GM19238 (cell line): Measurements from ENCODE around the gene RMRP.
"Not testable (repeated sequence)": the region's sequence is repeated elsewhere in the genome, so short reads cannot be mapped to it uniquely, and the experiment has no call there.

ENCODE experiments used
- DNase-seq: peaks from one replicate; pipeline ENCODE4 v3.0.0; 2011; ENCODE audit warnings: low spot score; ENCODE audit not compliant: insufficient read length

RMRP gene

DNA sequence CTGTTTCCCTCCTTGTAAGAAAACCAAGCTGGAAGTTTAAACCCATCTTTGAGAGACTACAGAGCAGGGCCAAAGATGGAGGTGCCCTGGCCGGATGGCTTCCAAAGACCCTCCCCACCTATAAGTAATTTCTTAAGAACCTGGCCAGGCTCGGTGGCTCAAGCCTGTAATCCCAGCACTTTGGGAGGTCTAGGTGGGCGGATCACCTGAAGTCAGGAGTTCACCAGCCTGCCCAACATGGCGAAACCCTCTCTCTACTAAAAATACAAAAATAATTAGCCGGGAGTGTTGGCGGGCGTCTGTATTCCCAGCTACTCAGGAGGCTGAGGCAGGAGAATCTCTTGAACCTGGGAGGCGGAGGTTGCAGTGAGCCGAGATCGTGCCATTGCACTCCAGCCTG is 12.1 kb downstream of the RMRP start:
- not testable (repeated sequence) for DNase-seq

GRCh38 chr9:35643046-35643445 is 14.8 kb downstream of the RMRP start:
- DNase-seq: no peak

DNA sequence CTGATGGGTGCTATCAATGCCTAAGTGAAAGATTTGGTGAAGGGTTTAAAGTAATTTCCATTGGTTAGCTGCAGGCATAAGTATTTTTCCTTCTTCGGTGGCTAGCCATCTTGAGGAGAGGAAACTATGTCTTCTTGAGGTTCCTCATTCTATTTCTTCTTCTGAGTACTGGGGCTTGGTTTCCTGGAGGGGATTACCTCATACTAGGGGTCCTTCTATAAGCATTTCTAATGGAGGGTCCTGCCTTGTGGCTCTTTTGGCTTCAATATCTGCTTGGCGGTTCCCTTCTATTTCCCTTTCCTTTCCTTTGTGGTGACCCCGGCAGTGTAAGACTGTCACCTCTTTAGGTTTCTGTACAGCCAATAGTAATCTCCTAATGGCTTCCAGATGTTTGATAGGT is 16.3 kb downstream of the RMRP start:
- not testable (repeated sequence) for DNase-seq

GRCh38 chr9:35640431-35640830 is 17.4 kb downstream of the RMRP start:
- DNase-seq: not testable (repeated sequence)

DNA sequence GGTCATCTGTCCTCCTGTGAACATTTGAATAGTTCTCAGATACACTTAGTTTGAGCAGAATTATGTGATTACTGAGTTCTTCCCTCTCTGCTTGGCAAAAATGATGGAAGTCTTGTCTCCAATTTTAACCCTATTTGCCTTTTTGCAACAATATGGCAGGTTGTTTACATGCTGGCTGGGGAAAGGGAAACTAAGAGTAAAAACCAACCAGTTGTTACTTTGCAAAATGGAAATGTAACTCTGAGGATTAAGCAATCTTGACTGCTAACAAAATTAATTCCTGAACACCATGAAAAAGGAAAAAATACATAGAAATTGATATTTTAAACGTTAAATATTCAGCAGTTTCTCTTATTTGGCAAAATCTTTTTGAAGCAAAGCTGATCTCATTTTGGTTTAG is 18.2 kb downstream of the RMRP start:
- no peak for DNase-seq

- DNase-seq: not testable (repeated sequence)
Observed at GRCh38 chr9:35639225-35639624, 18.6 kb downstream of the RMRP start.

DNA sequence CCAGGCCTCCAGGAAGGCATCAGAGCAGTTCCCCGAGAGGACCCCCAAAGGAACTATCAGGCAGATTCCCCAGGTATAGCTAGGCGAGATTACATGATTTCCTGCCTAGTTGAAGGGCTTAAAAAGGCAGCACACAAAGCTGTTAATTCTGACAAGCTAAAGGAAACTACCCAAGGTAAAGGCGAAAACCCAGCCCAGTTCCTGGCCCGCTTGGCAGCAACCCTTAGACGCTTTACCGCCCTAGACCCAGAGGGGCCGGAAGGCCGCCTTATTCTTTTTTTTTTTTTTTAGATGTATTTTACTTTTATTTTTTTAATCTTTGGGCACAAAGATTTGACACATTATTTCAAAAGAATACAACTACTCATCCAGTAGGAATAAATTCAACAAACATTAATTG is 19.1 kb downstream of the RMRP start:
- not testable (repeated sequence) for DNase-seq

GRCh38 chr9:35637427-35637955 is 20.3 kb downstream of the RMRP start:
- DNase-seq: not testable (repeated sequence)

- DNase-seq: not testable (repeated sequence)
Observed at GRCh38 chr9:35636877-35637246, 21.0 kb downstream of the RMRP start.

DNA sequence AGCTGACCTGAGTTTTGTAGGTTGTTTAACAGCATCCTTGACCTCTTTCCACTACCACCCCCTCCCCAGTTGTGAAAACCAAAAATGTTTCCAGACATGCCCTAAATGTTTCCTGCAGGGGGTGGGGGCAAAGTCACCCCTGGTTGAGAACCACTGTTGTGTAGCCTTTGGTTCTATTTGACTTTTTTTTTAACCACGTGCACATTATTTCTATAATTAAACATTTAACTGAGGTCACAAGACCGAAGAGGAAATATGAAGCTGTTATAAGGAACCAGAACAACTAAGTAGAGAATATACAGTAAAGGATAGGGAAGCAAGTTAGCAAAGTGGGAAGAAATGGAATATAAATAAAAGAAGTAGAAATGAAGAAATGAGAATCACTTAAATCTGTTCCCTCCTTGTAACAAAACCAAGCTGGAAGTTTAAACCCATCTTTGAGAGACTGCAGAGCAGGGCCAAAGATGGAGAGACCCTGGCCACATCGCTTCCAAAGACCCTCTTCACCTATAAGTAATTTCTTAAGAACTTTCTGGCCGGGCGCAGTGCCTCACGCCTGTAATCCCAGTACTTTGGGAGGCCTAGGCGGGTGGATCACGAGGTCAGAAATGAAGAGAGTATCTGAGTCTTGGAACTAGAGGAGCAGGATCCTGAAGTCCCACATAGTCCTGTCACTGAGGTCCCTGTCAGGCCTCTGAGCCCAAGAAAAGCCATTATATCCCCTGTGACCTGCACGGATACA is 21.5 kb downstream of the RMRP start:
- no peak for DNase-seq

DNA sequence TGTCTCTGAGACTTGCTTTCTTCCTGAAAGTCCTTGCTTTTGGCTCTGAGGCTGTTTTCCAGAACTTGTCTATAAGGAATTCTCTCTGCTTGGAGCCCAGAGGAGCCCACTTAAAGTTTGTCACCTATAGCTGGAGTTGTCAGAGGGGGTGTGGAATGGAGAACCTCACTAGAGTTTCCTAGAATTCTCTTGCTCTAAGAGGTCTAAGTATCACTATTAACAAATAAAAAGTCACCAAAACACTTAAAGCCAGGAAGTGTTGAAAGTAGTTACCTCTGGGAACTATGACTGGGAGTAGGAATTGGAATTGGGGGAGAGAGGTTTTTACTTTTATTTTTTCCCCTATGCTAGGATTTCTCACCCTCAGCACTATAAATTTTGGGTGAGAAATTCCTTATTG is 22.1 kb downstream of the RMRP start:
- DNase-seq: no peak

DNA sequence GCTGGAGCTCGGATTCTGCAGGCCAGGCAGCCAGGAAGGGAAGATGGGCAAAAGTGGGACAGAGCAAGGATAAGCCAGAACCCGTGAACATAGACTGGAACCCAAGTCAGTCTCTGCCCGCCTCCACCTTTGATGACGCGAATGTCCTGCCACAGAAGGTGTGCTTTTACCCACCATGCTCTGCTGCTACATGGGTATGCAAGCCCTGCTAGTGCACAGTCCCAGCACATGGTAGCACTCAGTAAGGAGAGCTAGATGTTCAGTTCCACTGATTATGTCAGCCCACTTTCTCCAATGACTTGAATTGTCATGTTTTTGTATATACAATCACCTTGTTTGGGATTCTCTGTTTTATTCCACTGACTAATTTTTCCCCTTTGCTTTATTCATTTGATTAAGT is 28.2 kb downstream of the RMRP start:
- DNase-seq: no peak

GRCh38 chr9:35628389-35628991 is 29.3 kb downstream of the RMRP start:
- DNase-seq: no peak

DNA sequence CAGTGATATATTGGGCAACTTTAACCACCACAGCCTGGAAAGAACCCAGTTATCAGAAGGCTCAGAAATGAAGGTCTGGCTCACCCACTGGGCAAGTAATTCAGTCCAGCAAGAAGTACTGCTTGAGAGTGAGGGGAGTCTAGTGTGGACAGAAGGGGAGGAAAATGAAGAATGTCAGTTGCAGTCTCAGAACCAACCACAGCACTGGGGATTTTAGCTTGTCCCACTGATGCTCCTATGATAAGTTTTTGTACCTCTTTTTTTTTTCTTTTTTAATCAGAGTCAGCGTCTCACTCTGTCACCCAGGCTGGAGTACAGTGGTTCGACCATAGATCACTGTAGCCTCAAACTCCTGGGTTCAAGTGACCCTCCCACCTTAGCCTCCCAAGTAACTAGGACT is 30.2 kb downstream of the RMRP start:
- DNase-seq: no peak

GRCh38 chr9:35619800-35620158 is 38.0 kb downstream of the RMRP start:
- no peak for DNase-seq

DNA sequence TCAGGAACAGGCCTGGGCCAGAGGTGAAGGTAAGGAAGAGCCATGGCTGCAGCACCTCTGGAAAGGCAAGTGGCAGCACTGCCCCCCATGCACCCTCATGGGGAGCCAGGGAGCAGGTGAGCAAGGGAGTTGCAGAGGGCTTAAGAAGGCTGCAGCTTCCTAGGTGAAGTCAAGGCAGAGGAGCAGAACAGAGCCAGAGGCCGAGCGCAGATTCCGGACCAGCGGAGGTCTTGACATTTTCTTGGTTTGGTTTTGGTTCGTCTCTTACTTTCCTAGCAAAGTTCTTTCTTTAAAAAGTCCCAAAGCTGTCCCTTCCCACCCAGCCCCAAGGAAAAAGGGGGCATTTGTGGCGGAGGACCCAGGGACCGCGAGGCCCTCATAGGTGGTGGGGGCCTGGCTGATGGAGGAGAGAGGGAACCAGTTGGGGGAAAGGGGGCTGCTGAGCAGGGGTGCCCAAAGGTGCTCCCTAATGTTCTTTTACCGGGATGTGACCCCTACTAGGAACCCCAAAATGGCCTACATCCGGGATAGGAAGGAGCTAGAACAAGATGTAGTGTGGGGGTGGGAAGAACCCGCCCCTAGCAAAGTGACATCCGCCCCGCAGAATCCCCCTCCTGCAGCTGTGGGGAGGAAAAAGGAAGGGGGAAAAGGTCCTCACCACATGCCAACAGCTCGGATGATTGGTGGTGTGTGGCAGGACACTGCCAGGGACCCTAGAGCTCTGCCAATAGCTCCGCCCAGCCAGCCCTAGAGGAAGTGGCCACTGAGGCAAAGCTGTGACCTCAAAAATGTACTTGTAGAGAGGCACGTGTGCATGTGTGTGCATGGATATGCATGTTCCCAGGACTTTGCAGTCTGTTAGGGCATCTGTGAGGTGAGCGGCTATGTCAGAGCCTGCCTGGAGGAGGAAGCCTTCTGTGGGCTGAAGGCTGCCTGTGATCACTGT is 38.7 kb downstream of the RMRP start:
- peak; percentile 47 for DNase-seq

- no peak for DNase-seq
Observed at GRCh38 chr9:35618325-35618727, 39.5 kb downstream of the RMRP start, which contains the start of gene CD72. TSS of gene CD72 (minus strand) at chr9:35618413. CDS start at chr9:35618303, 110 bp downstream.

DNA sequence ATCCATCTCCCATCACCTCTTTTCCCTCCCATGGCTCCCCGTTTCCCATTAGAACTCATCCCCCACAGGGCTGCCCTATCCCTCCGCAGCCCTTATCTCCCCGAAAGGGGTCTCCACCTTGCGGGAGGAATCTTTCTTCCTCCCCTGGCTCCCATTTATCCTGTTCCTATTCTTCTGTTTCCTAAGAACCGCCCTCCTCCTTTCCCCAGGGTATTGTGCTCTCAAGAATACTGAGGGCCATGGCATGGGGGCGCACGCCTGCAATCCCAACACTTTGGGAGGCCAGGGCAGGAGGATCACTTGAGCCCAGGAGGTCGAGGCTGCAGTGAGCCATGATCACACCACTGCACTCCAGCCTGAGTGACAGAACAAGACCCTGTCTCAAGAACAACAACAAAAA is 40.3 kb downstream of the RMRP start:
- DNase-seq: no peak

- peak; percentile 70 for DNase-seq
Observed at GRCh38 chr9:35616681-35617459, 40.9 kb downstream of the RMRP start.

- DNase-seq: no peak
Observed at GRCh38 chr9:35615981-35616680, 41.7 kb downstream of the RMRP start.
